RWPE1 (cell line): ENCODE data around the gene POMGNT1.

ENCODE experiments used
- CTCF ChIA-PET: fragments of 350-600 bp; sonication (Branson Sonifier 250); formaldehyde crosslinking; extraction: SDS; loops from one replicate; lab custom pipeline; 2021; lab: Yijun Ruan, JAX
- POLR2A ChIA-PET: fragments of 400-600 bp; formaldehyde crosslinking; extraction: SDS; loops from one replicate; lab custom pipeline; 2020; ENCODE audit warnings: antibody characterized with exemption; ENCODE audit not compliant: low non-redundant PET; lab: Yijun Ruan, JAX
- DNase-seq: peaks from one replicate; pipeline ENCODE4 v3.0.0; 2012; ENCODE audit warnings: low spot score
- H3K27ac ChIP-seq: fragments of 450-650 bp; 2 replicates; pipeline ENCODE4 v1.5.1; 2017
- TF ChIP-seq, protein P1 (sequence below): fragments of 450-650 bp; conservative IDR thresholded peaks from 2 replicates; pipeline ENCODE4 v1.5.1; 2017; ENCODE audit warnings: low read depth, mild to moderate bottlenecking

The POMGNT1 gene

DNA sequence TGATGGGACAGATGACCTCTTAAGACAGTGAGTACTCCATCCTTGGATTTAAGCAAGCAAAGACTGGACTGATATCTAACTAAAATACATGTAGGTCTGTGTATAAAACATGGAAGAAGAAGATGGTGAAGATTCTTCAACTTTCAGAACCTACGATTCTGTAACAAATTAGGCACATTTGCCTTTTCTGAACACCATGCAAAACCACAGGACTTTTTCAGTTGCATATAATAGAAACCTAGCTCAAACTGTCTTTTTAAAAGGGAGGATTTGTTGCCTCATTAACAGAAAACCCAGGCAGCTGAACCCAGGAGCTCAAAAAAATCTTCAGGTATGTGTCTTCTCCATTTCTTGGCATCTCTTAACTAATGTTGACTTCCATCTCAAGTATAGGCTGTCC, 38.0 kb downstream of the POMGNT1 start:
- TF ChIP-seq, protein P1, sequence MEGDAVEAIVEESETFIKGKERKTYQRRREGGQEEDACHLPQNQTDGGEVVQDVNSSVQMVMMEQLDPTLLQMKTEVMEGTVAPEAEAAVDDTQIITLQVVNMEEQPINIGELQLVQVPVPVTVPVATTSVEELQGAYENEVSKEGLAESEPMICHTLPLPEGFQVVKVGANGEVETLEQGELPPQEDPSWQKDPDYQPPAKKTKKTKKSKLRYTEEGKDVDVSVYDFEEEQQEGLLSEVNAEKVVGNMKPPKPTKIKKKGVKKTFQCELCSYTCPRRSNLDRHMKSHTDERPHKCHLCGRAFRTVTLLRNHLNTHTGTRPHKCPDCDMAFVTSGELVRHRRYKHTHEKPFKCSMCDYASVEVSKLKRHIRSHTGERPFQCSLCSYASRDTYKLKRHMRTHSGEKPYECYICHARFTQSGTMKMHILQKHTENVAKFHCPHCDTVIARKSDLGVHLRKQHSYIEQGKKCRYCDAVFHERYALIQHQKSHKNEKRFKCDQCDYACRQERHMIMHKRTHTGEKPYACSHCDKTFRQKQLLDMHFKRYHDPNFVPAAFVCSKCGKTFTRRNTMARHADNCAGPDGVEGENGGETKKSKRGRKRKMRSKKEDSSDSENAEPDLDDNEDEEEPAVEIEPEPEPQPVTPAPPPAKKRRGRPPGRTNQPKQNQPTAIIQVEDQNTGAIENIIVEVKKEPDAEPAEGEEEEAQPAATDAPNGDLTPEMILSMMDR = no peak
- CTCF ChIA-PET = interaction anchor here (0.7 kb wide), 1 partner anchor 62 kb away, joined by 3 read pairs; no protein-coding TSS in a partner anchor
- POLR2A ChIA-PET = no interaction called here
- DNase-seq = no peak
- no peak overlapping the region for H3K27ac ChIP-seq

DNA sequence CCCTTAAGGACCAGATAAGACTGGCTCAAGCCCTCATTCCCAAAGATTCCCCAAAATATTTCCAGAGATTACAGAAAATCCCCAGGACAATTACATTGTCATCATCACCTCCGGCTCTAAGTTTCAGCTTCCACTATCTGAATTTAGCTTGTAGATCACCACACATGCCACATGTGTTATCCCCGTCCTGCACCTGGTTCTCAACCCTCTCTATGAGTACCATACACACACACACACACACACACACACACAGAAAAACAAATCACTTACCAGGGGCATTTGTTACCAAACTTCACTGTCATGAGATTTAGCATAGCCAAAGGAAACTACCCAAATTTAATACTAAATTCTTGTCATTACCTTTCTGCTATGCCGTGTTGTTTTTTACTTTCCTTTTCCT, 38.7 kb downstream of the POMGNT1 start:
- no peak for DNase-seq
- TF ChIP-seq, protein P1 = no peak
- POLR2A ChIA-PET = no interaction called here
- CTCF ChIA-PET = interaction anchor here (0.5 to 0.7 kb wide), 2 partner anchors 63 to 1222 kb away, joined by 3 read pairs; no protein-coding TSS in a partner anchor
- no peak overlapping the region for H3K27ac ChIP-seq

DNA sequence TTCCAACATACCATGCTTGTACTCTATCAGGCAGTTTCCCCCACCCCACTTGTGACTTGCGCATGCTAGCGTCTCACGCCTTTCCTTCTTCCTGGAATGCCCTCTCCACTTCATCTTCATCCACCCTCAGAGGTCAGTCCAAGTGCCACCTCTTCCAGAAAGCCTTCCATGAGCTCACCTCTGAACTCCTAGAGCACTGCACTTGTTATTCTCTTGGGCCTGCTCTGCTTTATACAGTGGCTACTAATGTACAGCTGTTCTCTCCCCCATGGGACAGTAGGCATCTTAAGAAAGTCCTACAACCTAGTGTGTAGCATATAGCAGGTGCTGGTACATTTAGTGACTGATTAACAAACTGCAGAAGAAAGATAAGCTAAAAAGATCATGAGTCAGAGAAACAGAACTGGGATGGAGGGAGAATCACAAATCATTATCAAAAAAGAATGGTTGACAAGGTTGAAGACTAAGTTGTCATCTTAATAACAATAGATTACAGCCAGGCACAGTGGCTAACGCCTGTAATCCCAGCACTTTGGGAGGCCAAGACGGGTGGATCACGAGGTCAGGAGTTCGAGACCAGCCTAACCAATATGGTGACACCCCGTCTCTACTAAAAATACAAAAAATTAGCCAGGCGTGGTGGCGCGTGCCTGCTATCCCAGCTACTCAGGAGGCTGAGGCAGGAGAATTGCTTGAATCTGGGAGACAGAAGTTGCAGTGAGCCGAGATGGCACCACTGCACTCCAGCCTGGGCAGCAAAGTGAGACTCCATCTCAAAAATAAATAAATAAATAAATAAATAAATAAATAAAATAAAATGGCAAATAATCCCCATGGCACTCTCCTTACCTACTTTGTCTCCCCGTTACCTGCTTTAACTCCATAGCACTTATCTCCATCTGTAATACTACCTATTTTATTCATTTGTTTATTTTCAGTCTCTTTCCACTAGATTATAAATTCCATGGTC, 39.6 kb downstream of the POMGNT1 start:
- DNase-seq = no peak
- TF ChIP-seq, protein P1 = no peak
- POLR2A ChIA-PET = no interaction called here
- CTCF ChIA-PET = interaction anchor here (0.6 kb wide), 1 partner anchor 36 kb away, joined by 5 read pairs; no protein-coding TSS in a partner anchor
- H3K27ac ChIP-seq = no peak overlapping the region

DNA sequence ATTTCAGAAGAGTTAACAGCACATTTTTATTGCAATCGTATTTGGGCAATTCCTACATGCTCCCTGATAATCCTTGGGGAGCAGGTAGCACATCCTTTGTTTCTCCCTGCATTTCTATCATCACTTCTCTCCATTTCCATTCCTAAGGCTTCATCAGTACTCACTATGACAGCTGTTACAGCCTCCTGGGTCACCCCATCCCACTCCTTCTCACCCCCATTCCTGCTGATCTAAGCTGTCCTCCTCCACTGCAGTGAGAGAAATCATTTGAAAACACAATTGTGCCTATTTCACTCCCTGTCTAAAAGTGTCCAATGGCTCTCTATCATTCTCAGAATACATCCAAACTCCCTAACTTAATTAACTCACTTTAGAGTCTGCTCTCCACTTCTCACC, 40.3 kb downstream of the POMGNT1 start:
- no peak overlapping the region for H3K27ac ChIP-seq
- CTCF ChIA-PET = interaction anchor here (0.6 kb wide), 1 partner anchor 35 kb away, joined by 5 read pairs; no protein-coding TSS in a partner anchor
- DNase-seq = no peak
- POLR2A ChIA-PET = no interaction called here
- TF ChIP-seq, protein P1 = no peak

DNA sequence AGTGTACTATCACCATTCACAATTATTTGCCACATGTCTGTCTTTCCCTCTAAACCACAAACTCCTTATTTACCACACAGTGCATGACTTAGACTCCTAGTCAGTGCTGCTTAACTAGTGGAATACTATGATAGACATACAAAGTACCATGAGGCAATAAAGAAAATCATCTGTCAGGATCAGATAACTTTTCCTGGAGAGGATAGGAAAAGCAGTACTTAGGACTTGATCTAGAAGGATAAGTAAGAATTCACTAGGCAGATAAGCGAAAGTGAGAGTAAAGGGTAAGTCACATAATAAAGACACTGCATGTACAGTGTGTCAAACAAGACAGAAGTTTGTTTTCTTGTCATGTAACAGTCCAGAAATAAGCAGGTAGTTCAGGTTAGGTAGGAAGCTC, 44.5 kb downstream of the POMGNT1 start:
- POLR2A ChIA-PET = no interaction called here
- TF ChIP-seq, protein P1 = no peak
- CTCF ChIA-PET = no interaction called here
- H3K27ac ChIP-seq = no peak overlapping the region
- no peak for DNase-seq

DNA sequence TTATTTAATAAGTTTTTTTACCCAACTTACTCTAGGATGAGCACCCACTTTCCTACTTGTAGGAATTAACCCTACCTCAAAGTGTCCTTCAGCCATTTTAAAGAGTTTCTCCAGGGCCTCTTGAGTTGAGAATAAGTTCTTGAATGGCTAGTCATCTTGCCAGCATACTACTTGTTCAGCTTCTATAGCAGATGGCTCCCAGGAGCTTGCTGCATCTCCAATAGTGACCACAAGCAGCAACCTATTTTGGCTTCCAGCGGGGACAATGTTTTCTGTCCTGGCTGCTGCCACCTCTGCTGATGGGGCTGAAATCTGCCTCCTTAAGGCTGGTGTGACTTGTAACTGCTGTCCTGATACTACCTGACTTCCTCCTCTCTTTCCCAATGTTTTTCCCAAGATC, 45.0 kb downstream of the POMGNT1 start:
- CTCF ChIA-PET = interaction anchor here (0.7 kb wide), 1 partner anchor 27 kb away, joined by 3 read pairs; no protein-coding TSS in a partner anchor
- H3K27ac ChIP-seq = no peak overlapping the region
- TF ChIP-seq, protein P1 = no peak
- POLR2A ChIA-PET = no interaction called here
- DNase-seq = no peak
